ENCODE data around the gene RNLS.
A peak's percentile ranks its signal among the peaks of the same experiment; 100 is the strongest.

RNLS gene

GRCh38 chr10:88293073-88293472 is 290.0 kb downstream of the RNLS start:
- TF ChIP-seq, protein P1, sequence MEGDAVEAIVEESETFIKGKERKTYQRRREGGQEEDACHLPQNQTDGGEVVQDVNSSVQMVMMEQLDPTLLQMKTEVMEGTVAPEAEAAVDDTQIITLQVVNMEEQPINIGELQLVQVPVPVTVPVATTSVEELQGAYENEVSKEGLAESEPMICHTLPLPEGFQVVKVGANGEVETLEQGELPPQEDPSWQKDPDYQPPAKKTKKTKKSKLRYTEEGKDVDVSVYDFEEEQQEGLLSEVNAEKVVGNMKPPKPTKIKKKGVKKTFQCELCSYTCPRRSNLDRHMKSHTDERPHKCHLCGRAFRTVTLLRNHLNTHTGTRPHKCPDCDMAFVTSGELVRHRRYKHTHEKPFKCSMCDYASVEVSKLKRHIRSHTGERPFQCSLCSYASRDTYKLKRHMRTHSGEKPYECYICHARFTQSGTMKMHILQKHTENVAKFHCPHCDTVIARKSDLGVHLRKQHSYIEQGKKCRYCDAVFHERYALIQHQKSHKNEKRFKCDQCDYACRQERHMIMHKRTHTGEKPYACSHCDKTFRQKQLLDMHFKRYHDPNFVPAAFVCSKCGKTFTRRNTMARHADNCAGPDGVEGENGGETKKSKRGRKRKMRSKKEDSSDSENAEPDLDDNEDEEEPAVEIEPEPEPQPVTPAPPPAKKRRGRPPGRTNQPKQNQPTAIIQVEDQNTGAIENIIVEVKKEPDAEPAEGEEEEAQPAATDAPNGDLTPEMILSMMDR (conservative IDR thresholded peaks at IDR 0.05; ENCODE audit: low read length): no peak
- H3K4me3 ChIP-seq (ENCODE audit: low read length): no peak overlapping the region

GRCh38 chr10:88292185-88292514 is 291.0 kb downstream of the RNLS start:
- H3K4me3 ChIP-seq (ENCODE audit: low read length): no peak overlapping the region
- DNase-seq (ENCODE audit: low read depth): no peak
- TF ChIP-seq, protein P1 (conservative IDR thresholded peaks at IDR 0.05; ENCODE audit: low read length): no peak

More at GRCh38 chr10:88293073-88293472, 290.0 kb downstream of the RNLS start:
- DNase-seq (ENCODE audit: low read depth): no peak

DNA sequence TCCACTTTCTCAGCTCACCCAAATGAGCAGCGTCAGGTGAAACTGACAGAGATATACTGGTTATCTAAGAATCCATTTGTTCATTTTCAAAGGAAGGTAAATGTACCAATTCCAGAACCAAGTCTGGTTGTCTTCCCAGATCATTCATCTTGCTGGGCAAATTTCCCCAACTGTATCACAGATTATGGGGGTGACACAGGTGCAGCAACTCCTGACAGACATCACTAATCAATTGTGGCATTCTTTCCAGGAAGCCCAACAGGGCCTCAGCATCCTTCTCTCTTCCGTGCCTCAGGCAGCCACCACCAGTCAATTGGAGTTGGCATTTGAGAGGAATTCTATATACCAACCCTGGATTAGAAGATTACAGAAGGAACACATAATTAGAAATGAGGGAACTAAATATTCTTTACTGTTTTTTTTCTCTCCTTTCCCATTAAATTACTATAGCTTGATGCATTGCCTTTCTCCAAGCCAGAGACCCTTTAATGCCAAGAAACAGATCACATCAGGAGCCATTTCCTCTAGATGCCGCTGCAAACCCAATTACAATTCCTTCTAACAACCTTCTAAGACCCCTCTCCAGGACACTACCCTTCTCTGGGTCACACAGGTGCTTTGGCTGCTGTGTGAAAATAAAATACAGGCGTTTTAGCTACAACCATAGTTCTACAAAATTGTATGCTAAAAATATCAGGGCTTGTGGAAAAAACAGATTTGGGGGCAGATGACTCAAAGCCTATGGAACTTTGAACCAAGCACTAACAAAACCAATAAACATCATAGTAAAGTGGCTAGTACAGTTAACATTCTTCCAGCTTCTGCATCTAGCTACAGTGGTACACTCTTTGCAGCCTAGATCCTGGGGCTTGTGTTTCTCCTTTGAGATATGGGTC is 291.6 kb downstream of the RNLS start:
- H3K4me3 ChIP-seq (ENCODE audit: low read length): no peak overlapping the region
- TF ChIP-seq, protein P1 (conservative IDR thresholded peaks at IDR 0.05; ENCODE audit: low read length): no peak
- DNase-seq (ENCODE audit: low read depth): no peak

DNA sequence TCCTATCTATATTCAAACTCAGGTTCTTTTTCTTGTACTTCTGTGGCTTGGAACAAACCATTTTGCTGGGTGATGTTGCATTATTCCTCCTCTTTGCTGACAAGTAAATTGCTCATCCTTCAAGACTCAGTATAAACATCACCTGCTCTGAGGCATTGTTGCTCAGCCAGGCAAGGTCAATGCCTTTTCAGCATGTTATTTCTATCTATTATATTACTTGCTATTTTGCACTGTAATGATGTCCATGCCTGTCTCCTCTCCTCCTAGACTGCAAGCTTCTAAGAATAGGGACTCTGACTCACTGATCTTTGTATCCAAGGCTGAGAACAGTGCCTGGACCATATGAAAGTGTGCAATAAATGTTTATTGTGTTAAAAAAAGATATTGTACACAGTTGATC is 293.8 kb downstream of the RNLS start:
- TF ChIP-seq, protein P1 (conservative IDR thresholded peaks at IDR 0.05; ENCODE audit: low read length): no peak
- H3K4me3 ChIP-seq (ENCODE audit: low read length): no peak overlapping the region
- no peak for DNase-seq (ENCODE audit: low read depth)

DNA sequence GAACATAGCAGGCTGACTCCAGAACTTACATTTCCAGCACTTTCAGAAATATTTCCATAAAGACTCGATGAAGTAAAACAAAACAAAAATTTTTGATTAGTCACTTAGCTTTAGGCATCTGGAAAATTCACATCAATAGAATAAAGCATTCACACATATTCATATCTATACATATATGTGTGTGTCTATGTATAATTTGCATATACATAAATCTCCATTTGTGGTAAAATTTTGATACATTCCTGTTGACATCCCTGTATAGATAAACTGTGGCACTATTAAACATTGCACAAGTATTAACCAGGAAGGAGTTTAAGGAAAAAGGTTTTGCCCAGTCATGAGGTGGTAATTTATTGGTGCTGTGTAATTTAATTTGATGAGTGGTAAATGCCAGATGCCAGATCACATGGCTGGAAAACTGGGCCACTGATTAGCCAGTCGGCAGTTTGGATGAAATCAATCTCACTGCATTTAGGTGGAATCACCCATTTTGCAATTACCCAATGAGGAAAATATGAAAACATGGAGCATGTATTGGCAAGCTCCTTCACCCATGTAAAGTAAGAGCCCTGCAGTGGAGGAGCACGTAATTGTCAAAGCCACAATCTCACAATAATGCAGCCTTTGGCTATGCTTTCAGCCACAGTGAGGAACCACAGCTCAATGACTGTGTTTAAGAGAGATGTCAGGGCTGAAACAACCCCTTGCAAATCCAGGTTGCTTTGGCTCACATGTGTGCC is 294.6 kb downstream of the RNLS start:
- no peak overlapping the region for H3K4me3 ChIP-seq (ENCODE audit: low read length)
- TF ChIP-seq, protein P1 (conservative IDR thresholded peaks at IDR 0.05; ENCODE audit: low read length): no peak
- peak; percentile 45 for DNase-seq (ENCODE audit: low read depth)

DNA sequence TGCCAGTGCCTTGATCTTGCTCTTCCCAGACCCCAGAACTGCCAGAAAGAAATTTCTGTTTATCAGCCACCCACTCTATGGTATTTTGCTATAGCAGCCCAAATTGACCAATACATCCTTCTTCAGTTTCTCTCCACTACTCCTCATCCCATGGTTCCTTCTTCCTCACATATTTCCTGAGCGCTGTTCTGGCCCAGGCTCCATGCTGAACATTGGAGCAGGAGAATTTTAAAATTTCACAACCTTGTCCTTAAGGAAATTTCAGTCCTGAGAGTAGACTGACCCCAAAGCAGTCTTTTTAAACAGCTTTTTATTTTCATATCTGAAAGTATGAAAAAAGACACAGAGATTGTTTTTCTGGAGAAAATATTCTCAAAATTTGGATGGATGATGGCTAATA is 297.1 kb downstream of the RNLS start:
- DNase-seq (ENCODE audit: low read depth): no peak
- H3K4me3 ChIP-seq (ENCODE audit: low read length): no peak overlapping the region
- TF ChIP-seq, protein P1 (conservative IDR thresholded peaks at IDR 0.05; ENCODE audit: low read length): no peak
